K562 (cell line): Measurements from ENCODE around the gene LCN15. TPM values are rescaled to one million over a fixed set of nuclear protein-coding genes. Genes with fewer than 3 reads are reported as not detected.

Source experiments
- BHLHE40 ChIP-seq: IDR thresholded peaks from 2 replicates; pipeline ENCODE4 v1.6.1; 2011; ENCODE audit warnings: low read length, improper control_type of control experiment
- BRD9 ChIP-seq: fragments of 450-650 bp; IDR thresholded peaks from 2 replicates; pipeline ENCODE4 v1.6.1; 2018; ENCODE audit warnings: low read depth; ENCODE audit not compliant: partially characterized antibody
- C11orf30 ChIP-seq: fragments of 450-650 bp; IDR thresholded peaks from 2 replicates; pipeline ENCODE4 v1.6.1; 2016; ENCODE audit warnings: low read depth, mild to moderate bottlenecking
- CHD2 ChIP-seq: IDR thresholded peaks from 2 replicates; pipeline ENCODE4 v1.6.1; 2011; ENCODE audit warnings: low read depth, low read length
- CTCFL ChIP-seq: IDR thresholded peaks from 2 replicates; pipeline ENCODE4 v1.6.1; 2011; ENCODE audit warnings: borderline replicate concordance, low read depth, mild to moderate bottlenecking, moderate library complexity, low read length; ENCODE audit not compliant: insufficient read depth, poor library complexity, severe bottlenecking
- DACH1 ChIP-seq: fragments of 450-650 bp; IDR thresholded peaks from 2 replicates; pipeline ENCODE4 v1.6.1; 2018; ENCODE audit not compliant: partially characterized antibody
- ETV1 ChIP-seq: fragments of 450-650 bp; conservative IDR thresholded peaks from 2 replicates; pipeline ENCODE4 v1.6.1; 2016; ENCODE audit warnings: missing genetic modification characterization, control low read depth, low read depth, missing compliant biosample characterization
- HDAC2 ChIP-seq: fragments of 450-650 bp; IDR thresholded peaks from 2 replicates; pipeline ENCODE4 v1.6.1; 2016; ENCODE audit warnings: mild to moderate bottlenecking
- JUNB ChIP-seq: fragments of 450-650 bp; formaldehyde crosslinking; conservative IDR thresholded peaks from 2 replicates; pipeline ENCODE4 v1.4.0; 2020; ENCODE audit warnings: mild to moderate bottlenecking
- KDM5B ChIP-seq: fragments of 200-600 bp; sonication (generic); IDR thresholded peaks from 2 replicates; pipeline ENCODE4 v1.6.1; 2012; ENCODE audit warnings: low read depth, mild to moderate bottlenecking, moderate library complexity, low read length, control low read depth, inconsistent platforms; ENCODE audit not compliant: insufficient replicate concordance
- MCM5 ChIP-seq: fragments of 450-650 bp; IDR thresholded peaks from 2 replicates; pipeline ENCODE4 v1.6.1; 2016; ENCODE audit warnings: low read depth
- NFE2L1 ChIP-seq: fragments of 450-650 bp; IDR thresholded peaks from 2 replicates; pipeline ENCODE4 v1.6.1; 2016; ENCODE audit warnings: missing genetic modification characterization, low read depth, mild to moderate bottlenecking, missing compliant biosample characterization, moderate library complexity, borderline replicate concordance
- NFXL1 ChIP-seq: fragments of 450-650 bp; formaldehyde crosslinking; IDR thresholded peaks from 2 replicates; pipeline ENCODE4 v1.4.0; 2021; ENCODE audit warnings: mild to moderate bottlenecking
- POLR3A ChIP-seq: IDR thresholded peaks from 2 replicates; pipeline ENCODE4 v1.6.1; 2011; ENCODE audit warnings: borderline replicate concordance, mild to moderate bottlenecking, moderate library complexity; ENCODE audit not compliant: insufficient read length, insufficient read depth; ENCODE audit errors: extremely low read depth
- PTRF ChIP-seq: fragments of 450-650 bp; IDR thresholded peaks from 2 replicates; pipeline ENCODE4 v1.6.1; 2016; ENCODE audit warnings: mild to moderate bottlenecking, missing genetic modification characterization, missing compliant biosample characterization
- SMAD2 ChIP-seq: fragments of 150-350 bp; IDR thresholded peaks from 2 replicates; pipeline ENCODE4 v1.6.1; 2014; ENCODE audit warnings: low read depth, mild to moderate bottlenecking, low read length
- TAF9B ChIP-seq: fragments of 450-650 bp; IDR thresholded peaks from 2 replicates; pipeline ENCODE4 v1.6.1; 2018; ENCODE audit warnings: mild to moderate bottlenecking; ENCODE audit not compliant: partially characterized antibody
- TCF7 ChIP-seq: sonication (generic); IDR thresholded peaks from 2 replicates; pipeline ENCODE4 v1.6.1; 2016; ENCODE audit warnings: antibody characterized with exemption, borderline replicate concordance
- THAP12 ChIP-seq: fragments of 250-450 bp; sonication (Bioruptor Pico); IDR thresholded peaks from 2 replicates; pipeline ENCODE4 v1.9.0; 2021; ENCODE audit warnings: mild to moderate bottlenecking, inconsistent platforms
- ZNF12 ChIP-seq: sonication (generic); formaldehyde crosslinking; IDR thresholded peaks from 2 replicates; pipeline ENCODE4 v1.4.0; 2020; ENCODE audit warnings: mild to moderate bottlenecking, missing genetic modification reagents
- ZNF124 ChIP-seq: sonication (generic); formaldehyde crosslinking; IDR thresholded peaks from 2 replicates; pipeline ENCODE4 v1.8.1; 2022; ENCODE audit warnings: missing genetic modification reagents
- ZNF174 ChIP-seq: fragments of 250-450 bp; sonication (Bioruptor Pico); IDR thresholded peaks from 2 replicates; pipeline ENCODE4 v1.4.0; 2020; ENCODE audit warnings: mild to moderate bottlenecking
- ZNF311 ChIP-seq: fragments of 250-450 bp; sonication (Bioruptor Pico); IDR thresholded peaks from 2 replicates; pipeline ENCODE4 v1.4.0; 2020; ENCODE audit warnings: mild to moderate bottlenecking, moderate library complexity
- ZNF316 ChIP-seq: fragments of 450-650 bp; IDR thresholded peaks from 2 replicates; pipeline ENCODE4 v1.6.1; 2016
- ZNF436 ChIP-seq: fragments of 250-450, 450-650 bp; sonication (Bioruptor Pico); formaldehyde crosslinking; IDR thresholded peaks from 2 replicates; pipeline ENCODE4 v1.7.0; 2020; ENCODE audit warnings: mild to moderate bottlenecking
- ZNF695 ChIP-seq: fragments of 450-650 bp; formaldehyde crosslinking; IDR thresholded peaks from 2 replicates; pipeline ENCODE4 v1.4.0; 2020; ENCODE audit warnings: mild to moderate bottlenecking, moderate library complexity
- polyA plus RNA-seq, 8 experiments: library from polyadenylated mRNA; depleted of rRNA in 4 of 8; stranded (reverse) in 5 of 8; unstranded in 3 of 8; fragments of >200 nt; fragmentation: Nextera tagmentation in 2 of 8; fragmentation: Illumina TruSeq in 1 of 8; extraction: Ambion mirVana in 2 of 8; extraction: Trizol in 1 of 8; gene quantifications; 2 replicates each; pipeline versions ENCODE4 v1.2.1 to v1.2.3, GENCODE V29; 2011 to 2014; ENCODE audit warnings: inconsistent platforms in 1 of 8, missing spikeins in 1 of 8
- total RNA-seq, 7 experiments: library from RNA; depleted of rRNA in 6 of 7; stranded (reverse); fragments of >200 nt in 6 of 7; fragmentation: Illumina TruSeq in 2 of 7; extraction: Trizol in 2 of 7; gene quantifications; 2 replicates each; pipeline versions ENCODE4 v1.2.1 to v1.2.3, GENCODE V29; 2011 to 2021; ENCODE audit warnings: low replicate concordance in 1 of 7

The LCN15 gene
- total and polyA plus RNA-seq, 9 of the 15 experiments (the other 6 are each of a cell fraction or from before 2014, with no cell fraction given), result 0.66 TPM; not detected in 8

DNA sequence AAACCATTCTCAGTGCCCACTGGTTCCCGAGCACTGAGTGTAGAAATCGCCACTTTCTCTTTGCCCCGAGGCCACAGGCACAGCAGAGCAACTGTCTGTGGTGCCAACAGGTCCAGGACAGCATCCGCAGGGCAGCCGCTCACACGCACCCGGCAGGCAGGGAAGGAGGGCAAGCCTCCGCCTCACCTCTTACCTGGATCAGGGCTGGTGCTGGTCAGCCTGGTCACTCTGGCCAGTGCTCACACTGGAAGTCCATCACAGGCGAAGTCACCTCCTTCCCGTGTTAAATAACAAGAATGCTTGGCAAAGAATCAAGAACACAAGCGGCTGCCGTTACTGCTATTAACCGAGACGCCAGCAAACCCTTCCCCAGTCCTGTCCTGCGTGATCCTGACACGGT is 38.2 kb downstream of the LCN15 start (continued):
- TF ChIP-seq CTCFL, result no peak
- TF ChIP-seq TCF7, result no peak
- no peak for TF ChIP-seq NFXL1 (CRISPR knock-in tag)
- TF ChIP-seq ZNF316, result no peak
- no peak for TF ChIP-seq TAF9B
- peak; percentile 49; the same call in 1 of the 2 replicates for TF ChIP-seq THAP12 (CRISPR knock-in tag)
- no peak for TF ChIP-seq ZNF436 (CRISPR knock-in tag)
- TF ChIP-seq C11orf30, result no peak
- no peak for TF ChIP-seq POLR3A
- no peak for TF ChIP-seq PTRF (tag)
- no peak for TF ChIP-seq BHLHE40
- TF ChIP-seq CHD2, result no peak
- TF ChIP-seq BRD9, result no peak
- no peak for TF ChIP-seq ETV1 (tag)
- no peak for TF ChIP-seq ZNF174
- no peak for TF ChIP-seq SMAD2
- no peak for TF ChIP-seq ZNF124 (CRISPR knock-in tag)
- TF ChIP-seq ZNF695, result no peak
- TF ChIP-seq JUNB (CRISPR knock-in tag), result no peak
- no peak for TF ChIP-seq HDAC2
- TF ChIP-seq ZNF12 (CRISPR knock-in tag), result no peak
- TF ChIP-seq NFE2L1 (tag), result no peak
- TF ChIP-seq KDM5B, result peak; percentile 48
- TF ChIP-seq MCM5, result no peak
- no peak for TF ChIP-seq DACH1
- TF ChIP-seq ZNF311 (CRISPR knock-in tag), result no peak
